Smooth muscle cell (in vitro differentiated cells): ENCODE data around the gene BPIFB4. TPM values are rescaled to one million over a fixed set of nuclear protein-coding genes. Genes with fewer than 3 reads are reported as not detected.

Source experiments
- DNase-seq: peaks from one replicate; lab custom pipeline; 2025; ENCODE audit not compliant: unreplicated experiment; lab: John Stamatoyannopoulos, UW
- H2AFZ ChIP-seq: fragments of 200-600 bp; sonication (generic); 2 replicates; pipeline ENCODE4 v1.6.0; 2016; ENCODE audit warnings: antibody characterized with exemption, low read depth, mild to moderate bottlenecking
- H3F3A ChIP-seq: fragments of 200-600 bp; sonication (generic); 2 replicates; pipeline ENCODE4 v1.6.0; 2017; ENCODE audit warnings: antibody characterized with exemption, low read depth
- H3K27ac ChIP-seq: fragments of 200-600 bp; sonication (generic); 2 replicates; pipeline ENCODE4 v1.5.1; 2016; ENCODE audit warnings: low read depth, mild to moderate bottlenecking
- H3K27me3 ChIP-seq: fragments of 200-600 bp; sonication (generic); 2 replicates; pipeline ENCODE4 v1.6.1; 2016; ENCODE audit warnings: low read depth, mild to moderate bottlenecking
- H3K36me3 ChIP-seq: fragments of 200-600 bp; sonication (generic); 2 replicates; pipeline ENCODE4 v1.5.1; 2016; ENCODE audit warnings: low read depth
- H3K4me1 ChIP-seq: fragments of 200-600 bp; sonication (generic); 2 replicates; pipeline ENCODE4 v1.5.1; 2016; ENCODE audit warnings: low read depth
- H3K4me2 ChIP-seq: fragments of 200-600 bp; sonication (generic); 2 replicates; pipeline ENCODE4 v1.6.0; 2016; ENCODE audit warnings: mild to moderate bottlenecking
- H3K4me3 ChIP-seq: fragments of 200-600 bp; sonication (generic); 2 replicates; pipeline ENCODE4 v1.5.1; 2016; ENCODE audit warnings: mild to moderate bottlenecking
- H3K79me2 ChIP-seq: fragments of 200-600 bp; sonication (generic); 2 replicates; pipeline ENCODE4 v1.6.0; 2016; ENCODE audit warnings: low read depth, mild to moderate bottlenecking
- H3K9ac ChIP-seq: fragments of 200-600 bp; sonication (generic); 2 replicates; pipeline ENCODE4 v1.6.0; 2016; ENCODE audit warnings: low read depth
- H3K9me3 ChIP-seq: fragments of 200-600 bp; sonication (generic); replicated peaks from 2 replicates; pipeline ENCODE4 v1.5.1; 2016; ENCODE audit warnings: low read depth
- H4K20me1 ChIP-seq: fragments of 200-600 bp; sonication (generic); 2 replicates; pipeline ENCODE4 v1.6.0; 2016; ENCODE audit warnings: low read depth
- WGBS: methylation state at CpG from one replicate; pipeline ENCODE4 v1.1.7; 2016; ENCODE audit warnings: low lambda C conversion rate; 5-methylcytosine and 5-hydroxymethylcytosine counted together
- polyA plus RNA-seq: library from polyadenylated mRNA; unstranded; fragments of >200 nt; fragmentation: Nextera tagmentation; extraction: Ambion mirVana; gene quantifications from 2 replicates; pipeline ENCODE4 v1.2.1, GENCODE V29; 2016
- total RNA-seq: library from RNA; depleted of rRNA; stranded (reverse); fragments of >200 nt; gene quantifications from 2 replicates; pipeline ENCODE4 v1.2.3, GENCODE V29; 2014
- TF ChIP-seq, protein P1 (sequence below): fragments of 200-600 bp; sonication (generic); IDR thresholded peaks from 2 replicates; pipeline ENCODE4 v1.5.1; 2017; ENCODE audit warnings: borderline replicate concordance, mild to moderate bottlenecking, antibody characterized with exemption; ENCODE audit not compliant: insufficient read depth, poor library complexity, severe bottlenecking

The BPIFB4 gene
- total and polyA plus RNA-seq, 2 experiments from 2014 or later = not detected

DNA sequence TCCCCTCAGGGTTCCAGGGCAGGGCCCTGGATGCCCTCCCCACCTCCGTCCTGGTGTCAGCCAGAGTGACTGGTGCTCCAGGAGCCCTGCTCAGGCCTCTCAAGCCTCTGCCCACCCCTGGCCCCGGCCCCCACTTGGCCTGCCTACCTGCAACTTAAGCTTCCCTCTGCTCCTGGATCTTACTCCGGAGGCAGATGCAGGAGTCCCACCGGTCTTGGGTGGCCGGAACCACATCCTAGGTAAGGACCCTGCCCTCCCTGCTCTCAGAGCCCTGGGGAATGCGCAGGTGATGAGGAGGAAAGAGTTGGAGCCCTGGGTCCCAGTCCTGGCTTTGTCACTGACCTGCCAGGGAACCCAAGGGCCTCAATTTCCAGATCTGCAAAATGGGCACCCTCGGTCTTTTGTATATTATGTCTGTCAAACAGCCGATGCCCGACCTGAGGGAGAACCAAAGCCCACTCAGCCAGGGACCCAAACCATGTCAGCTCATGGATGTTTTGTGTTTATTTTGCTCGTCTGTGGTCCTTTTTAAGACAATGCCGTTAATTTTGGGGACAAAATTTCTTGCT, 54.0 kb downstream of the BPIFB4 start:
- Histone ChIP-seq H2AFZ (no peak overlapping the region), H3F3A (no peaks in the 10 kb centered on the region), H4K20me1 (no peaks in the 10 kb centered on the region), H3K27me3 (no peaks in the 10 kb centered on the region), H3K27ac (no peak overlapping the region), H3K9ac (no peak overlapping the region), H3K4me2 (no peak overlapping the region), H3K4me1 (no peaks in the 10 kb centered on the region), H3K36me3 (no peaks in the 10 kb centered on the region), H3K4me3 (no peak overlapping the region), H3K9me3 (no peaks in the 10 kb centered on the region), H3K79me2 (no peaks in the 10 kb centered on the region)
- WGBS = 88% methylated on average over 11 of the region's 11 CpGs
- TF ChIP-seq, protein P1, sequence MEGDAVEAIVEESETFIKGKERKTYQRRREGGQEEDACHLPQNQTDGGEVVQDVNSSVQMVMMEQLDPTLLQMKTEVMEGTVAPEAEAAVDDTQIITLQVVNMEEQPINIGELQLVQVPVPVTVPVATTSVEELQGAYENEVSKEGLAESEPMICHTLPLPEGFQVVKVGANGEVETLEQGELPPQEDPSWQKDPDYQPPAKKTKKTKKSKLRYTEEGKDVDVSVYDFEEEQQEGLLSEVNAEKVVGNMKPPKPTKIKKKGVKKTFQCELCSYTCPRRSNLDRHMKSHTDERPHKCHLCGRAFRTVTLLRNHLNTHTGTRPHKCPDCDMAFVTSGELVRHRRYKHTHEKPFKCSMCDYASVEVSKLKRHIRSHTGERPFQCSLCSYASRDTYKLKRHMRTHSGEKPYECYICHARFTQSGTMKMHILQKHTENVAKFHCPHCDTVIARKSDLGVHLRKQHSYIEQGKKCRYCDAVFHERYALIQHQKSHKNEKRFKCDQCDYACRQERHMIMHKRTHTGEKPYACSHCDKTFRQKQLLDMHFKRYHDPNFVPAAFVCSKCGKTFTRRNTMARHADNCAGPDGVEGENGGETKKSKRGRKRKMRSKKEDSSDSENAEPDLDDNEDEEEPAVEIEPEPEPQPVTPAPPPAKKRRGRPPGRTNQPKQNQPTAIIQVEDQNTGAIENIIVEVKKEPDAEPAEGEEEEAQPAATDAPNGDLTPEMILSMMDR = no peak
- no peak for DNase-seq

DNA sequence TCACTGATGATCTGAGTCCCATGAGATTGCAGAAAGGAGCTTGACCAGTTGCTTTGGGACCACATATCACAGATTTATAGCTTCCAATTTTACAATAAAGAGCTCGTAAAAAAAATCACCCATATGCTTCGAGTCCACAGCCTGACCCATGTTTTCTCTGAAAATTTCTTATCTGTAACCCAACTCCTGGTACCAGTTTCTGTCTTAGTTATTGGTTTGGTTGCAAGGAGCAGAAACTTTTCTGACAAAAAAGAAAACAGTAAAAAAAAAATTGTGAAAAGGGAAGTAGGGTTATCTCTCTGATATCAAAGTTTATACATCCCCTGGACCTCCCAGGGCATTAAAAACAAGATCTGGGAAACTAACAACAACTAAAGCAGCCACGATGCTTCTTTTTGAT, 57.8 kb downstream of the BPIFB4 start:
- Histone ChIP-seq H3F3A (no peaks in the 10 kb centered on the region), H3K4me2 (no peak overlapping the region), H3K9ac (no peak overlapping the region), H3K4me3 (no peak overlapping the region), H2AFZ (no peak overlapping the region), H3K27me3 (no peaks in the 10 kb centered on the region), H3K36me3 (no peaks in the 10 kb centered on the region), H3K9me3 (no peaks in the 10 kb centered on the region), H3K4me1 (no peaks in the 10 kb centered on the region), H4K20me1 (no peaks in the 10 kb centered on the region), H3K79me2 (no peaks in the 10 kb centered on the region), H3K27ac (no peak overlapping the region)
- TF ChIP-seq, protein P1 = no peak
- DNase-seq = no peak
- 75% methylated on average over 3 of the region's 3 CpGs for WGBS

DNA sequence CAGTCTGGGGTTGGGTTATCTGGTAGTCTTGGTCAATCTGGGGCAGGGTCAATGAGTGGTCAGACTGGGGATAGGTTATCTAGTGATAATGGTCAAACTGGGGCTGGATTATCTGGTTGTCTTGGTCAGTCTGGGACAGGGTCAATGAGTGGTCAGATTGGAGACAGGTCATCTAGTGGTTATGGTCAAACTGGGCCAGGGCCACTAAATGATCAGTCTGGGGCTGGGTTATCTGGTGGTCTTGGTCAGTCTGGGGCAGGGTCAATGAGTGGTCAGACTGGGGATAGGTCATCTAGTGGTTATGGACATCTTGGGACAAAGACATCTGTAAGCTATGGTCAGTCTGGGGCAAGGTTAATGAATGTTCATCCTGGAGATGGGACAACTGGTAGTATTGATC, 60.0 kb downstream of the BPIFB4 start:
- no peaks in the 10 kb centered on the region for H3K4me1 ChIP-seq
- no peaks in the 10 kb centered on the region for H3K9me3 ChIP-seq
- no peak for DNase-seq
- H3K27ac ChIP-seq = no peak overlapping the region
- no peak overlapping the region for H3K4me3 ChIP-seq
- no peaks in the 10 kb centered on the region for H3K36me3 ChIP-seq
- no peak overlapping the region for H3K9ac ChIP-seq
- H3K27me3 ChIP-seq = no peaks in the 10 kb centered on the region
- no peak overlapping the region for H3K4me2 ChIP-seq
- TF ChIP-seq, protein P1 = no peak
- H4K20me1 ChIP-seq = no peaks in the 10 kb centered on the region
- no peaks in the 10 kb centered on the region for H3F3A ChIP-seq
- H2AFZ ChIP-seq = no peak overlapping the region
- H3K79me2 ChIP-seq = no peaks in the 10 kb centered on the region

DNA sequence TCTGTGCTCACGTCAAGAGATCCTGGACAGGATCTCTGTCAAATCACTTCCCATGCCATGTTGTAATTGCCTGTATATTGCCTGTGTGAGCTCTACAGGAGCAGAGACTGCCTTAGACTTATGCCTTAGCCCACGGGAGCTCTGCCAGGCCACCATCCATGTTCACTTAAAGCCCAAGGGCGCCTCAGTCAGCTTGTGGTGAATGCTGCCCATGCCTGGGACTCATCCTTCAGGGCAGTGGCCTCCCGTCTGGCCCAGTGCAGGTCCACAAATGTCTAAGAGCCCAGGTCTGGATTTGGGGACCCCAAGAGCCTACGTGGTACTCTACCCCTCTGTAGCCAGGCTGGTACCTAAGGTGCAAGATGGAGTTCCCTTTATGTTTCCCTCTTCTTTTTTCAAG, 66.1 kb downstream of the BPIFB4 start:
- Histone ChIP-seq H3K36me3 (no peaks in the 10 kb centered on the region), H3K9me3 (no peaks in the 10 kb centered on the region), H3K9ac (no peak overlapping the region), H3K27me3 (peaks cover 14% of the 10 kb centered on the region), H3F3A (no peaks in the 10 kb centered on the region), H2AFZ (no peak overlapping the region), H4K20me1 (no peaks in the 10 kb centered on the region), H3K27ac (no peak overlapping the region), H3K4me1 (no peaks in the 10 kb centered on the region), H3K4me3 (no peak overlapping the region), H3K79me2 (no peaks in the 10 kb centered on the region), H3K4me2 (no peak overlapping the region)
- TF ChIP-seq, protein P1 = no peak
- 81% methylated on average over 5 of the region's 5 CpGs for WGBS
- no peak for DNase-seq
